Tibial artery (tissue), 4 donors: ENCODE measurements around the gene KCNA5.

Experiments used
- DNase-seq, 2 donors: peaks; one replicate each; pipeline ENCODE4 v3.0.0-alpha.2; 2019
- H3K27ac ChIP-seq, 2 donors: fragments of 200-600 bp; sonication (generic) in 1 of 2; 1 replicate in 1 of 2; 2 replicates in 1 of 2; pipeline ENCODE4 v1.5.1; 2018 to 2019; ENCODE audit warnings: mild to moderate bottlenecking in 1 of 2
- H3K27me3 ChIP-seq, 2 donors: fragments of 200-600 bp; sonication (generic) in 1 of 2; one replicate each; pipeline versions ENCODE4 v1.5.1 to v1.6.0; 2016 to 2019
- H3K36me3 ChIP-seq, 3 donors: fragments of 200-600 bp; sonication (generic) in 2 of 3; one replicate each; pipeline ENCODE4 v1.5.1; 2016 to 2019; ENCODE audit warnings: mild to moderate bottlenecking in 2 of 3
- H3K4me1 ChIP-seq, 4 donors: fragments of 200-600 bp; sonication (generic) in 2 of 4; 1 replicate in 3 of 4; 2 replicates in 1 of 4; pipeline ENCODE4 v1.5.1; 2016 to 2019
- H3K4me3 ChIP-seq, 2 donors: fragments of 200-600 bp; sonication (generic) in 1 of 2; 1 replicate in 1 of 2; 2 replicates in 1 of 2; pipeline ENCODE4 v1.5.1; 2018 to 2019; ENCODE audit warnings: mild to moderate bottlenecking in 2 of 2
- H3K9me3 ChIP-seq, 3 donors: fragments of 200-600 bp; sonication (generic) in 1 of 3; one replicate each; pipeline ENCODE4 v1.5.1; 2016 to 2019
- intact Hi-C: fragments of 100-400 bp; cut with DNase I; formaldehyde crosslinking; loops from one replicate; pipeline ENCODE4 v1.15.0; 2023; ENCODE audit warnings: low total_unique reads
- TF ChIP-seq, protein P1 (sequence below), 2 experiments: fragments of 200-600 bp in 1 of 2; fragments of 450-650 bp in 1 of 2; IDR thresholded peaks; one replicate each; pipeline ENCODE4 v1.5.1; 2017 to 2019; ENCODE audit warnings: antibody characterized with exemption in 2 of 2, mild to moderate bottlenecking in 1 of 2, moderate library complexity in 1 of 2

The KCNA5 gene

DNA sequence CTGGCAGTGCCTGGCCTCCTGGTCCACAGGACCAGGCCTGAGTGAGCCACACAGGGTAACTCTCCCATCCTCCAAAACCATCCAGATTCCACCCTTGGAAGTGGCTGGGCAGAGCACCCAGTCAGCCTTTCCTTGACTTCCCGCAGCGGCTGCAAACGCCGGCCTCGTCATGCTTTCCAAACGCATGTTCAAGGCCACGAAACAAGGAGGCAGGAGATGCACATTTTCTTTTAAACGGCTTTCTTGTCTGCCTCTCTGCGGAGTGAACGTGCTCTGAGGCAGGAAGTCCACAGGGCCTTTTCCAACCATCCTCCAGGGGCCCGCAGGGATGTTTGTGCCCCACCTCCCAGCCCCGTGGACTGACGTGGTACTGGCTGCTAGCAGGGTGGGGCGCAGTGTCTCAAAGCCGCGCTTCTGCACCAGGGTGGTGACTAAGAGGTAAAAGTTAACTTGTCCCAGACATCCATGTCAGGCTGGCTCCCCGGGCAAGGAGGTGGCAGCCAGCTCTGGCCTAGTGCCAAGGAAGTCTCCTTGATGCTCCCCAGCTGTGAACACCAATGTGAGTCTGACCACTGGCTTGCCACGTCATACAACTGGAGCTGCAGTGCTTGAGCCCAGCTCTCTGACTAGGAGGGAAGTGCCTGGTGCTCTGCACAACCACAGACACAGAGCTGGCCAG is 45.0 kb downstream of the KCNA5 start:
- no peaks in the 10 kb centered on the region for H3K27me3 ChIP-seq
- H3K4me3 ChIP-seq = no peak overlapping the region
- intact Hi-C loops = no loop called here
- H3K36me3 ChIP-seq = no peaks in the 10 kb centered on the region
- no peak for DNase-seq
- H3K27ac ChIP-seq = no peak overlapping the region
- peaks cover 0 to 27% (median 12%) of the 10 kb centered on the region in 4 donors for H3K4me1 ChIP-seq
- TF ChIP-seq, protein P1, sequence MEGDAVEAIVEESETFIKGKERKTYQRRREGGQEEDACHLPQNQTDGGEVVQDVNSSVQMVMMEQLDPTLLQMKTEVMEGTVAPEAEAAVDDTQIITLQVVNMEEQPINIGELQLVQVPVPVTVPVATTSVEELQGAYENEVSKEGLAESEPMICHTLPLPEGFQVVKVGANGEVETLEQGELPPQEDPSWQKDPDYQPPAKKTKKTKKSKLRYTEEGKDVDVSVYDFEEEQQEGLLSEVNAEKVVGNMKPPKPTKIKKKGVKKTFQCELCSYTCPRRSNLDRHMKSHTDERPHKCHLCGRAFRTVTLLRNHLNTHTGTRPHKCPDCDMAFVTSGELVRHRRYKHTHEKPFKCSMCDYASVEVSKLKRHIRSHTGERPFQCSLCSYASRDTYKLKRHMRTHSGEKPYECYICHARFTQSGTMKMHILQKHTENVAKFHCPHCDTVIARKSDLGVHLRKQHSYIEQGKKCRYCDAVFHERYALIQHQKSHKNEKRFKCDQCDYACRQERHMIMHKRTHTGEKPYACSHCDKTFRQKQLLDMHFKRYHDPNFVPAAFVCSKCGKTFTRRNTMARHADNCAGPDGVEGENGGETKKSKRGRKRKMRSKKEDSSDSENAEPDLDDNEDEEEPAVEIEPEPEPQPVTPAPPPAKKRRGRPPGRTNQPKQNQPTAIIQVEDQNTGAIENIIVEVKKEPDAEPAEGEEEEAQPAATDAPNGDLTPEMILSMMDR (IDR thresholded peaks at IDR 0.05) = no peak
- no peaks in the 10 kb centered on the region for H3K9me3 ChIP-seq

DNA sequence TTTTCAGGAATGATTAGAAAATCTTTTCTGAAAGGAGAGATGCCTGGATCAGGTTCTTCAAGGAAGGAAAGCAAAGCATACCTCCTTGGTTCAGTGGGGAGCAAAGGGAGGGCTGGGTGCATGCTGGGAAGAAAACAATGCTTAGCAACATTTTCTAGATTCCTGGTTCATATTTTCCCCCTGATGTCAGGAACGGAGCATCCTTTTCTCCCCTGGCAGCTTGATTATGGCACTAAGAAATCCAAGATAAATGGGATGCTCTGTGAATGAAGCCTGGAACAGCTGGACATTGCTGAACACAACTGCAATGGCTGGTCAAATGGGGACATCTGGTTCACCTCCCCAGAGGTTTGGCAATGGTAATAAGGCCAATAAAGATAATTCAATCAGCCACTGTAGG is 50.9 kb downstream of the KCNA5 start:
- H3K9me3 ChIP-seq = no peaks in the 10 kb centered on the region
- no peak overlapping the region for H3K4me3 ChIP-seq
- peaks cover 0 to 6% (median 0%) of the 10 kb centered on the region in 4 donors for H3K4me1 ChIP-seq
- no peak overlapping the region for H3K27ac ChIP-seq
- DNase-seq = no peak
- TF ChIP-seq, protein P1 (IDR thresholded peaks at IDR 0.05) = no peak
- intact Hi-C loops = loop anchor here (5.0 kb wide), 1 partner anchor 242 kb away; no protein-coding TSS in a partner anchor
- peaks cover 0 to 2% of the 10 kb centered on the region in 2 donors for H3K27me3 ChIP-seq
- H3K36me3 ChIP-seq = no peaks in the 10 kb centered on the region

DNA sequence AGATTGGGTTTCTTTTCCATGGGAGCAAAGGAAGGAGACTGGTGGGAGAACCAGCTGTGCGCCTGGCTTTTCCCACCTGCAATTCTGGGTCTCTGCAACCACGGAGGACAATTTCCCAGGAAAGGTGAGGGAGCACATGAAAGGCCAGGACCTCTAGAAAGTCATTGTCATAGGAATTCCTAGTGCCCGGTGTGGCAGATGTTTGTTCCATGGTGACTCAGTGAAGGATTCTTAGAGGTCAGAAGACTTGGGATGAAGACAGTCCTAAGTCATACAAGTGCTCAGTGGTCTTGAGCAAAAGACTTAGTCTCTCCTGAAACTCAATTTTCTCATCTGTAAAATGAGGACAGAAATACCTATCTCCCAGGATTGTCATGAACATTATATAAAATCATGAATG is 51.3 kb downstream of the KCNA5 start:
- no peaks in the 10 kb centered on the region for H3K9me3 ChIP-seq
- no peak overlapping the region for H3K27ac ChIP-seq
- TF ChIP-seq, protein P1 (IDR thresholded peaks at IDR 0.05) = no peak
- no peak for DNase-seq
- peaks cover 0 to 2% of the 10 kb centered on the region in 2 donors for H3K27me3 ChIP-seq
- no peak overlapping the region for H3K4me3 ChIP-seq
- peaks cover 0 to 6% (median 0%) of the 10 kb centered on the region in 4 donors for H3K4me1 ChIP-seq
- intact Hi-C loops = loop anchor here (5.0 kb wide), 1 partner anchor 243 kb away; no protein-coding TSS in a partner anchor
- no peaks in the 10 kb centered on the region for H3K36me3 ChIP-seq
